GM18858 (cell line): ENCODE data around the gene SUCLA2.

Experiments used
- ATAC-seq: cut with Tn5 transposase; IDR thresholded peaks from one replicate; pipeline ENCODE4 v1.9.1; 2021; ENCODE audit not compliant: unreplicated experiment

SUCLA2 gene

GRCh38 chr13:47904241-47904640, 96.8 kb downstream of the SUCLA2 start:
- no peak for ATAC-seq

GRCh38 chr13:47903836-47904235, 97.2 kb downstream of the SUCLA2 start:
- no peak for ATAC-seq

GRCh38 chr13:47901441-47901840, 99.6 kb downstream of the SUCLA2 start:
- no peak for ATAC-seq

- no peak for ATAC-seq
Measured at GRCh38 chr13:47898080-47898479, 103.0 kb downstream of the SUCLA2 start.

- no peak for ATAC-seq
Measured at GRCh38 chr13:47897411-47898050, 103.5 kb downstream of the SUCLA2 start.

- ATAC-seq = no peak
Measured at GRCh38 chr13:47896546-47896945, 104.5 kb downstream of the SUCLA2 start.

GRCh38 chr13:47896111-47896510, 105.0 kb downstream of the SUCLA2 start:
- ATAC-seq = no peak

- no peak for ATAC-seq
Measured at GRCh38 chr13:47893527-47893926, 107.5 kb downstream of the SUCLA2 start.
